ENCODE results near the gene SMIM32. TPM values are rescaled to one million over a fixed set of nuclear protein-coding genes. Genes with fewer than 3 reads are reported as not detected.

Gene SMIM32
- total RNA-seq, 2 experiments from 2014 or later: not detected

GRCh38 chr5:136221340-136221739 lies 28.4 kb upstream of the SMIM32 start:
- Mint-ChIP-seq H3K4me3 (no peak overlapping the region), H3K27me3 (ENCODE audit: low read depth) (no peaks in the 10 kb centered on the region), H3K9me3 (peaks cover 17% of the 10 kb centered on the region), H3K4me1 (ENCODE audit: low read depth) (no peaks in the 10 kb centered on the region), H3K27ac (no peak overlapping the region), H3K36me3 (ENCODE audit: low read depth) (peaks cover 3% of the 10 kb centered on the region)
- intact Hi-C loops (cut with micrococcal nuclease): no loop called here
- no peak for DNase-seq
- CTCF ChIA-PET: no interaction called here

GRCh38 chr5:136216230-136216629 lies 23.3 kb upstream of the SMIM32 start:
- CTCF ChIA-PET: interaction anchor here (0.5 kb wide), 1 partner anchor 538 kb away, joined by 3 read pairs; no protein-coding TSS in a partner anchor
- Mint-ChIP-seq H3K36me3 (ENCODE audit: low read depth) (peaks cover 3% of the 10 kb centered on the region), H3K27ac (no peak overlapping the region), H3K27me3 (ENCODE audit: low read depth) (peaks cover 8% of the 10 kb centered on the region), H3K4me3 (no peak overlapping the region), H3K4me1 (ENCODE audit: low read depth) (no peaks in the 10 kb centered on the region), H3K9me3 (peaks cover 11% of the 10 kb centered on the region)
- DNase-seq: no peak
- intact Hi-C loops (cut with micrococcal nuclease): no loop called here

DNA sequence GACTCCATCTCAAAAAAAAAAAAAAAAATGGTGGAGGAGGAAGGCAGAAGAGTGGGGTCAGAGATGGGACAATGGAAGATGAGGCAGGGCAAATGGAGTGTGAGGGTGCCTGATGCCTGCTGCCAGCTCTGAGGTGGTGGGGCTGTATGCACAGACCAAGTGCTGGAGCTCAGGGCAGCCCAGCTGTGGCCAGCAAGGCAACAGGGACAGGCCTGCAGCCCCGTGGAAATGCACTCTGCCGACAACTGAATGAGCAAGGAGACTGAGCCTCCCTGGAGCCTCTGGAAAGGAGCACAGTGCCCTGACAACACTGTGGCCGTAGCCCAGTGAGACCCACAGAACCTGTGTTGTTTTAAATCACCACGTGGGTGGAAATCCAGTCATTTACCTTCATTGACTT lies 22.9 kb upstream of the SMIM32 start:
- Mint-ChIP-seq H3K36me3 (ENCODE audit: low read depth) (peaks cover 3% of the 10 kb centered on the region), H3K27ac (no peak overlapping the region), H3K4me3 (no peak overlapping the region), H3K9me3 (peaks cover 8% of the 10 kb centered on the region), H3K27me3 (ENCODE audit: low read depth) (peaks cover 8% of the 10 kb centered on the region), H3K4me1 (ENCODE audit: low read depth) (no peaks in the 10 kb centered on the region)
- intact Hi-C loops (cut with micrococcal nuclease): no loop called here
- CTCF ChIA-PET: interaction anchor here (0.5 to 1.5 kb wide), 2 partner anchors 11 to 538 kb away, joined by 3 read pairs; no protein-coding TSS in a partner anchor
- no peak for DNase-seq

- Mint-ChIP-seq H3K27me3 (ENCODE audit: low read depth) (peaks cover 8% of the 10 kb centered on the region), H3K4me3 (no peak overlapping the region), H3K27ac (no peak overlapping the region), H3K36me3 (ENCODE audit: low read depth) (no peaks in the 10 kb centered on the region), H3K9me3 (no peaks in the 10 kb centered on the region), H3K4me1 (ENCODE audit: low read depth) (no peaks in the 10 kb centered on the region)
- CTCF ChIA-PET: no interaction called here
- intact Hi-C loops (cut with micrococcal nuclease): loop anchor here (5.0 kb wide), 1 partner anchor 132 kb away; no protein-coding TSS in a partner anchor
- no peak for DNase-seq
These were observed 21.0 kb upstream of the SMIM32 start for GRCh38 chr5:136213919-136214493.

DNA sequence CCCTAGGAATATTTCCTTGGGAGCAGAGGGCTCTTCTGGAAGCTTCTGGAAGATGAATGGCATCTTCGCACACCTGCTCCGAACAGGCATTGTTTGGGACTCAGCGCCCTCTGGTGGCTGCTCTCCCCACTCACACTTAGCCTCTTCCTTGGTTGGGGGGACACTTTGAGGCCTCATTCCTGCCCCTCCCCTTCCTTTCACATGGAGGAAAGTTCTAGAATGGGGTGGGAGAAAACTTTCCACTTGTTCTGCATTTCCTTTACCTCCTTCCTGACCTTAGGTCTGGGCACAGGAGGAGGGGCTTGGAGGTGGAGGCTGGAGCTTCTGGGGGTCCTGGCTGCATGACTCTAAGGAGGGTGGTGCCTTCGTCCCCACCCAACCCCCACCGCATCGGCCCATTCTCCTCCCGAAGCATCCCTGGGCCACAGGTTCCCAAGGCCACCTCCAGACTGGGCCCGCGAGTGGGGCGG lies 19.3 kb upstream of the SMIM32 start:
- no peak overlapping the region for H3K4me3 Mint-ChIP-seq
- intact Hi-C loops (cut with micrococcal nuclease): loop anchor here (1.0 to 5.0 kb wide), 2 partner anchors 130 to 325 kb away; no protein-coding TSS in a partner anchor
- H3K36me3 Mint-ChIP-seq (ENCODE audit: low read depth): no peaks in the 10 kb centered on the region
- DNase-seq: peak; percentile 55
- no peak overlapping the region for H3K27ac Mint-ChIP-seq
- H3K4me1 Mint-ChIP-seq (ENCODE audit: low read depth): no peaks in the 10 kb centered on the region
- CTCF ChIA-PET: interaction anchor here (0.7 to 2.4 kb wide), 4 partner anchors 11 to 329 kb away, joined by 3 to 12 read pairs (median 4); no protein-coding TSS in a partner anchor
- H3K9me3 Mint-ChIP-seq: no peaks in the 10 kb centered on the region
- peaks cover 8% of the 10 kb centered on the region for H3K27me3 Mint-ChIP-seq (ENCODE audit: low read depth)

DNA sequence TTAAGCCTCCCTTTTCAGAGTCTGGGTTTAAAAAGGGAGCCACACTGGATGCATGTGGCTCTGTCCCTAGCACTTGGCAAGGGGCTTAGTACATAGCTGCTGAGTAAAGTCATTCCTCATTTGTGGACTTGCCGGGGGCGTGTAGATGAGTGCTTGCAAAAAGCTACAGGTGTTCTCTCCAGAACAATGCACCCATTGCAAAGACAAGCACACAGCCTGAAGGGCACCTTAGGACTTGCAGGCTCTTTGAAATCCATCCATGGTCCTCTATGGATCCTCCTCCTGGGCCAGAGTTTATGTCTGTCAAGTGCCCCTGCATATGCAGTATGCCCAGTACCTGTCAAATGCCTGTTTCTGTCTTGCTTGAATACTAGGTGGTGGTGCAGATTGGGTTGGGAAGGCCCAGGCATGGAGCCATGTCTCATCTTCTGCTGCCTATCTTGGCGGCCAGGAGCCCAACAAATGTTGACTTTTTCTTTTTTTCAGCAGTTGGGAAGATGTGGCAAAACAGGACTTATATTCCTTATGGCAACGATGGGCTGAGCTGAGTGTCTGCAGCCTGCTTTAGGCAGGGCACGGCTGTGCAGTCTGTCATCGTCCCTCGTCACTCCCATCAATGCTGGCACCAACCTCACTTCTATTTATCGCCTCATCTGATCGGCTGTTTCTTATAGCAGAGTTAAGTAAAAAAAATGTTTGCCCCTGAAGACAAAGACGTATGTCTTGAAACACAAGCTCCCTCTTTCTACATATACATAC lies 18.5 kb upstream of the SMIM32 start:
- Mint-ChIP-seq H3K4me1 (ENCODE audit: low read depth) (no peaks in the 10 kb centered on the region), H3K9me3 (no peaks in the 10 kb centered on the region), H3K4me3 (no peak overlapping the region), H3K27me3 (ENCODE audit: low read depth) (peaks cover 8% of the 10 kb centered on the region), H3K36me3 (ENCODE audit: low read depth) (no peaks in the 10 kb centered on the region), H3K27ac (no peak overlapping the region)
- DNase-seq: no peak
- intact Hi-C loops (cut with micrococcal nuclease): loop anchor here (1.0 to 5.0 kb wide), 2 partner anchors 129 to 324 kb away; no protein-coding TSS in a partner anchor
- CTCF ChIA-PET: interaction anchor here (0.7 to 2.4 kb wide), 5 partner anchors 11 to 481 kb away, joined by 3 to 12 read pairs (median 3); no protein-coding TSS in a partner anchor

DNA sequence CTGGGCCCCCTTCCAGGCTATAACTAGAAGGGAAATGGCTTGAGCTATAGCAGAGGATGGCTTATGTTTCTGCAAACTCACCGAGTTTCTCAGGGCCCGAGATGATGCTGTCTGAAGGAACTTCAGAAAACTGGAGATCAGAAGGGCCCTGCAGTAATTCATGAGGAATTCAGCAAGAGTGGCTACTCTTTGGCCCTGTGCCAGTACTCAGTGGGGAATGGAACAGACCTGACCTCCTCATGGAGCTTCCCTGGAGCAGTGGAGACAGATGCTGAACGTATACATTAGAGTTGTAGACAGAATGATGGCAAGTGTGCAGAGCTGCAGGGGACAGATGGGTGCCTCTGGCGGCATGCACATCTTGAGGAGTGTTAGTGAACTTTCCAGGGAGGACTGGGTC lies 17.3 kb upstream of the SMIM32 start:
- no peaks in the 10 kb centered on the region for H3K36me3 Mint-ChIP-seq (ENCODE audit: low read depth)
- no peaks in the 10 kb centered on the region for H3K4me1 Mint-ChIP-seq (ENCODE audit: low read depth)
- no peaks in the 10 kb centered on the region for H3K9me3 Mint-ChIP-seq
- intact Hi-C loops (cut with micrococcal nuclease): loop anchor here (5.0 kb wide), 1 partner anchor 128 kb away; no protein-coding TSS in a partner anchor
- no peak for DNase-seq
- peaks cover 8% of the 10 kb centered on the region for H3K27me3 Mint-ChIP-seq (ENCODE audit: low read depth)
- H3K27ac Mint-ChIP-seq: no peak overlapping the region
- CTCF ChIA-PET: no interaction called here
- no peak overlapping the region for H3K4me3 Mint-ChIP-seq

- no peaks in the 10 kb centered on the region for H3K4me1 Mint-ChIP-seq (ENCODE audit: low read depth)
- no peak for DNase-seq
- intact Hi-C loops (cut with micrococcal nuclease): no loop called here
- H3K27ac Mint-ChIP-seq: no peak overlapping the region
- no peaks in the 10 kb centered on the region for H3K36me3 Mint-ChIP-seq (ENCODE audit: low read depth)
- no peak overlapping the region for H3K4me3 Mint-ChIP-seq
- H3K27me3 Mint-ChIP-seq (ENCODE audit: low read depth): peaks cover 8% of the 10 kb centered on the region
- CTCF ChIA-PET: no interaction called here
- H3K9me3 Mint-ChIP-seq: no peaks in the 10 kb centered on the region
These were observed 16.5 kb upstream of the SMIM32 start for GRCh38 chr5:136209346-136209910.

GRCh38 chr5:136208916-136209315 lies 16.0 kb upstream of the SMIM32 start:
- CTCF ChIA-PET: no interaction called here
- Mint-ChIP-seq H3K4me1 (ENCODE audit: low read depth) (no peaks in the 10 kb centered on the region), H3K9me3 (no peaks in the 10 kb centered on the region), H3K36me3 (ENCODE audit: low read depth) (no peaks in the 10 kb centered on the region), H3K27me3 (ENCODE audit: low read depth) (peaks cover 11% of the 10 kb centered on the region), H3K4me3 (no peak overlapping the region), H3K27ac (no peak overlapping the region)
- intact Hi-C loops (cut with micrococcal nuclease): no loop called here
- no peak for DNase-seq

GRCh38 chr5:136207631-136208030 lies 14.7 kb upstream of the SMIM32 start:
- Mint-ChIP-seq H3K4me1 (ENCODE audit: low read depth) (no peaks in the 10 kb centered on the region), H3K4me3 (no peak overlapping the region), H3K36me3 (ENCODE audit: low read depth) (no peaks in the 10 kb centered on the region), H3K27ac (no peak overlapping the region), H3K9me3 (no peaks in the 10 kb centered on the region), H3K27me3 (ENCODE audit: low read depth) (peaks cover 10% of the 10 kb centered on the region)
- no peak for DNase-seq
- intact Hi-C loops (cut with micrococcal nuclease): no loop called here
- CTCF ChIA-PET: no interaction called here

GRCh38 chr5:136206361-136206760 lies 13.4 kb upstream of the SMIM32 start:
- intact Hi-C loops (cut with micrococcal nuclease): no loop called here
- no peak overlapping the region for H3K4me3 Mint-ChIP-seq
- H3K27me3 Mint-ChIP-seq (ENCODE audit: low read depth): peaks cover 14% of the 10 kb centered on the region

DNA sequence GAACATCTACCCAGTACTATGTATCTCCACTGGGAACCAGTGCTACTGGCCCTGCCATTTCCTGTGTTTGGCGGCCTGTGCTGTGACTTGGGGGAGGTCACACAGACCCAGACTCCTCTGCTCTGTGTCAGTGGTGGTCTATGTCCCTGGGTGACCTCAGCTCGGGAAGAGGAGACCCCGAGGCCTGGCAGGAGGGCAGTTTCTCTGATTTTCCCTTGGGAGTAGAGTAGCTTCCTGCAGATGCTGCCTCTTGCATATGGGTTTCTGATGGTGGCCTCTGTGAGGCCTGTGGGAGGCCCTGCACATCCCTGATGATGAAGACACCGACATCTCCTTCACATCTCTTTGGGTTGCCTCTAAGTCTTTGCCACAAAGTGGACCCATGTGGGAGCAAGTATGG lies 13.0 kb upstream of the SMIM32 start:
- Mint-ChIP-seq H3K36me3 (ENCODE audit: low read depth) (no peaks in the 10 kb centered on the region), H3K4me3 (no peak overlapping the region), H3K27ac (no peak overlapping the region), H3K9me3 (no peaks in the 10 kb centered on the region), H3K4me1 (ENCODE audit: low read depth) (no peaks in the 10 kb centered on the region), H3K27me3 (ENCODE audit: low read depth) (peaks cover 14% of the 10 kb centered on the region)
- no peak for DNase-seq
- CTCF ChIA-PET: no interaction called here
- intact Hi-C loops (cut with micrococcal nuclease): no loop called here

More at GRCh38 chr5:136206361-136206760, 13.4 kb upstream of the SMIM32 start:
- Mint-ChIP-seq H3K9me3 (no peaks in the 10 kb centered on the region), H3K4me1 (ENCODE audit: low read depth) (no peaks in the 10 kb centered on the region), H3K36me3 (ENCODE audit: low read depth) (no peaks in the 10 kb centered on the region), H3K27ac (no peak overlapping the region)
- no peak for DNase-seq
- CTCF ChIA-PET: no interaction called here

All from activated naive CD4-positive, alpha-beta T cell treated with anti-CD3 and anti-CD28 coated beads for 36 hours (primary cell).